Germinal center (tissue), 1 donor: Measurements from ENCODE around the gene SPRED1.

Source experiments
- DNase-seq: peaks from one replicate; pipeline ENCODE4 v3.0.0; 2012; ENCODE audit warnings: mixed read lengths, low spot score

Gene SPRED1

GRCh38 chr15:38283010-38283409 is 30.4 kb downstream of the SPRED1 start:
- no peak for DNase-seq

GRCh38 chr15:38285456-38285855 is 32.8 kb downstream of the SPRED1 start:
- DNase-seq, result no peak

- no peak for DNase-seq
Observed at GRCh38 chr15:38294126-38294525, 41.5 kb downstream of the SPRED1 start.

- DNase-seq, result no peak
Observed at GRCh38 chr15:38297623-38298388, 45.2 kb downstream of the SPRED1 start.

- no peak for DNase-seq
Observed at GRCh38 chr15:38299216-38299615, 46.6 kb downstream of the SPRED1 start.

- DNase-seq, result no peak
Observed at GRCh38 chr15:38300395-38300794, 47.8 kb downstream of the SPRED1 start.

GRCh38 chr15:38304481-38304880 is 51.8 kb downstream of the SPRED1 start:
- no peak for DNase-seq

- DNase-seq, result no peak
Observed at GRCh38 chr15:38307251-38307650, 54.6 kb downstream of the SPRED1 start.

- no peak for DNase-seq
Observed at GRCh38 chr15:38307861-38308641, 55.4 kb downstream of the SPRED1 start.

GRCh38 chr15:38308797-38309196 is 56.2 kb downstream of the SPRED1 start:
- no peak for DNase-seq

- DNase-seq, result no peak
Observed at GRCh38 chr15:38312190-38312589, 59.6 kb downstream of the SPRED1 start.

GRCh38 chr15:38316311-38316710 is 63.7 kb downstream of the SPRED1 start:
- no peak for DNase-seq

GRCh38 chr15:38320181-38320580 is 67.5 kb downstream of the SPRED1 start:
- no peak for DNase-seq

- no peak for DNase-seq
Observed at GRCh38 chr15:38320866-38321265, 68.2 kb downstream of the SPRED1 start.

GRCh38 chr15:38323895-38324294 is 71.3 kb downstream of the SPRED1 start:
- DNase-seq, result no peak

- no peak for DNase-seq
Observed at GRCh38 chr15:38324939-38325647, 72.5 kb downstream of the SPRED1 start.

- no peak for DNase-seq
Observed at GRCh38 chr15:38325648-38325990, 73.0 kb downstream of the SPRED1 start.

GRCh38 chr15:38332711-38333110 is 80.1 kb downstream of the SPRED1 start:
- DNase-seq, result no peak

GRCh38 chr15:38335116-38335515 is 82.5 kb downstream of the SPRED1 start:
- no peak for DNase-seq

GRCh38 chr15:38344351-38344750 is 91.7 kb downstream of the SPRED1 start:
- no peak for DNase-seq

- DNase-seq, result no peak
Observed at GRCh38 chr15:38349251-38349650, 96.6 kb downstream of the SPRED1 start.

GRCh38 chr15:38351466-38351865 is 98.8 kb downstream of the SPRED1 start:
- no peak for DNase-seq
